ENCODE measurements around the gene KSR2.

Gene KSR2

GRCh38 chr12:117467588-117467987 lies 501.2 kb downstream of the KSR2 start:
- Histone ChIP-seq H4K8ac (ENCODE audit: low read depth, low read length) (no peak overlapping the region), H3K36me3 (ENCODE audit: control insufficient read depth in 1 of 2, insufficient read depth in 2 of 2, low read length in 2 of 2) (no peaks in the 10 kb centered on the region), H4K12ac (ENCODE audit: low read depth, low read length) (no peak overlapping the region), H3K4me2 (ENCODE audit: low read length) (no peak overlapping the region), H3K23ac (ENCODE audit: low read length) (no peak overlapping the region), H3K9me3 (ENCODE audit: insufficient read depth, low read depth, low read length) (no peaks in the 10 kb centered on the region), H3K27ac (ENCODE audit: low read depth, low read length) (no peak overlapping the region), H3K79me1 (ENCODE audit: low read length) (no peaks in the 10 kb centered on the region), H3K79me2 (ENCODE audit: control insufficient read depth, insufficient read depth, low read length, poor library complexity) (no peaks in the 10 kb centered on the region), H3K18ac (ENCODE audit: low read length) (no peak overlapping the region), H2BK120ac (ENCODE audit: insufficient read depth, low read length, poor library complexity) (no peak overlapping the region), H3K27me3 (ENCODE audit: insufficient read depth, low read length) (no peaks in the 10 kb centered on the region), H2AFZ (ENCODE audit: insufficient read depth, low read length, poor library complexity) (no peak overlapping the region), H3K4ac (ENCODE audit: low read depth, low read length) (no peak overlapping the region), H4K91ac (ENCODE audit: low read depth, low read length) (no peak overlapping the region), H2BK5ac (ENCODE audit: low read depth, low read length, poor library complexity) (no peak overlapping the region), H3K4me1 (ENCODE audit: control insufficient read depth in 1 of 2, insufficient read depth in 2 of 2, low read length in 2 of 2) (peaks cover 0 to 3% of the 10 kb centered on the region in 2 experiments), H3K14ac (ENCODE audit: low read length) (no peak overlapping the region), H3K9ac (ENCODE audit: low read length) (no peak overlapping the region), H2BK12ac (ENCODE audit: low read length) (no peak overlapping the region), H2AK5ac (ENCODE audit: low read length) (no peak overlapping the region), H3K4me3 (ENCODE audit: low read depth, low read length) (no peak overlapping the region)
- DNase-seq = no peak

GRCh38 chr12:117466677-117467362 lies 502.0 kb downstream of the KSR2 start:
- Histone ChIP-seq H3K18ac (ENCODE audit: low read length) (no peak overlapping the region), H2AFZ (ENCODE audit: insufficient read depth, low read length, poor library complexity) (no peak overlapping the region), H4K91ac (ENCODE audit: low read depth, low read length) (no peak overlapping the region), H2BK12ac (ENCODE audit: low read length) (no peak overlapping the region), H4K12ac (ENCODE audit: low read depth, low read length) (no peak overlapping the region), H3K4me1 (ENCODE audit: control insufficient read depth in 1 of 2, insufficient read depth in 2 of 2, low read length in 2 of 2) (peaks cover 0 to 3% of the 10 kb centered on the region in 2 experiments), H3K4me2 (ENCODE audit: low read length) (no peak overlapping the region), H3K14ac (ENCODE audit: low read length) (no peak overlapping the region), H3K79me2 (ENCODE audit: control insufficient read depth, insufficient read depth, low read length, poor library complexity) (no peaks in the 10 kb centered on the region), H2BK5ac (ENCODE audit: low read depth, low read length, poor library complexity) (no peak overlapping the region), H3K9me3 (ENCODE audit: insufficient read depth, low read depth, low read length) (no peaks in the 10 kb centered on the region), H3K27ac (ENCODE audit: low read depth, low read length) (no peak overlapping the region), H2BK120ac (ENCODE audit: insufficient read depth, low read length, poor library complexity) (no peak overlapping the region), H3K79me1 (ENCODE audit: low read length) (no peaks in the 10 kb centered on the region), H3K4ac (ENCODE audit: low read depth, low read length) (no peak overlapping the region), H3K27me3 (ENCODE audit: insufficient read depth, low read length) (no peaks in the 10 kb centered on the region), H3K4me3 (ENCODE audit: low read depth, low read length) (no peak overlapping the region), H3K36me3 (ENCODE audit: control insufficient read depth in 1 of 2, insufficient read depth in 2 of 2, low read length in 2 of 2) (no peaks in the 10 kb centered on the region), H3K9ac (ENCODE audit: low read length) (no peak overlapping the region), H2AK5ac (ENCODE audit: low read length) (no peak overlapping the region), H4K8ac (ENCODE audit: low read depth, low read length) (no peak overlapping the region), H3K23ac (ENCODE audit: low read length) (no peak overlapping the region)
- no peak for DNase-seq
- no CpG with 5 or more reads among the region's 20 CpGs for WGBS (ENCODE audit: extremely low coverage, insufficient coverage, insufficient read length)

DNA sequence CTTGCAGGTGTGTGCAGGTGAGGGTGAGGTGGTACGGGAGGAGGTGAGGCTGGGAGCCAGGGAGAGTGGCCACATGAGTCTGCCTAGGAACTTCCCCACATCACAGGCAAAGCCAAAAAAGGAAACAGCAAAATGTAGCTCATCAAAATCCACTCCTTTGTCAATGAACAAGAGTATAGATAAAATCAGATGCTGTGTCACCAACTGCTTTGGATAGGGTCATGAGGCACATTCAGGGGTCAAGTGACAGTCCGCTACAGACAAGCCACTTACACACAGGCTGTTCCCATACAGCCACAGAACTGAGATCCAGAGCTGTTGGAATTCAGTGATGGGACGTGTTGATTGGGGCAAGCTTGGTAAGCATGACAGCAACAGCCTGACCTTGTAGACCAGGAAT lies 507.1 kb downstream of the KSR2 start:
- Histone ChIP-seq H3K36me3 (ENCODE audit: control insufficient read depth in 1 of 2, insufficient read depth in 2 of 2, low read length in 2 of 2) (no peaks in the 10 kb centered on the region), H2BK12ac (ENCODE audit: low read length) (no peak overlapping the region), H3K79me1 (ENCODE audit: low read length) (no peaks in the 10 kb centered on the region), H3K23ac (ENCODE audit: low read length) (no peak overlapping the region), H2AFZ (ENCODE audit: insufficient read depth, low read length, poor library complexity) (no peak overlapping the region), H3K9me3 (ENCODE audit: insufficient read depth, low read depth, low read length) (no peaks in the 10 kb centered on the region), H3K27me3 (ENCODE audit: insufficient read depth, low read length) (no peaks in the 10 kb centered on the region), H2BK120ac (ENCODE audit: insufficient read depth, low read length, poor library complexity) (no peak overlapping the region), H4K8ac (ENCODE audit: low read depth, low read length) (no peak overlapping the region), H2AK5ac (ENCODE audit: low read length) (no peak overlapping the region), H3K14ac (ENCODE audit: low read length) (no peak overlapping the region), H3K27ac (ENCODE audit: low read depth, low read length) (no peak overlapping the region), H3K18ac (ENCODE audit: low read length) (no peak overlapping the region), H2BK5ac (ENCODE audit: low read depth, low read length, poor library complexity) (no peak overlapping the region), H3K4me2 (ENCODE audit: low read length) (no peak overlapping the region), H3K4me3 (ENCODE audit: low read depth, low read length) (no peak overlapping the region), H3K4me1 (ENCODE audit: control insufficient read depth in 1 of 2, insufficient read depth in 2 of 2, low read length in 2 of 2) (peaks cover 0 to 4% of the 10 kb centered on the region in 2 experiments), H4K12ac (ENCODE audit: low read depth, low read length) (no peak overlapping the region), H3K4ac (ENCODE audit: low read depth, low read length) (no peak overlapping the region), H3K79me2 (ENCODE audit: control insufficient read depth, insufficient read depth, low read length, poor library complexity) (no peaks in the 10 kb centered on the region), H3K9ac (ENCODE audit: low read length) (no peak overlapping the region), H4K91ac (ENCODE audit: low read depth, low read length) (no peak overlapping the region)
- WGBS (ENCODE audit: extremely low coverage, insufficient coverage, insufficient read length) = no CpG with 5 or more reads among the region's 3 CpGs
- no peak for DNase-seq

DNA sequence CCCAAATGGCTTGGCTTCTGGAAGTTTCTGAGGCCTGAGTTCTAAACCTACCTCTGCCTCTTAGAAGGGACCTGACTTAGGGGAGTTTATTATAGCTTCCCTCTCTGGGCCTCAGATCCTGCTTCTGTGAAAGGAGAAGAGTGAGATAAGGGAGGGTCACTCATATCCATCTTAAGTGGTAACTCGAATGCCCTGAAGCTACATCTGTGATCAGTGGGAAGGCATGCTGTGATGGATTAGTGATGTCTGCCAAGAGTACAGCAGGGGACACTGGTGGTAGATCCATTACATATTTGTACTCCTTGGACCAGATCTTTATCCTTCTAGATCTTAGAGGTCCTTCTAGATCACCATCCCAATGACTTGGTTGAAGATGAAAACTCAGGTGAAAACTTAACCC lies 509.6 kb downstream of the KSR2 start:
- peaks cover 0 to 4% of the 10 kb centered on the region in 2 experiments for H3K4me1 ChIP-seq (ENCODE audit: control insufficient read depth in 1 of 2, insufficient read depth in 2 of 2, low read length in 2 of 2)
- H4K12ac ChIP-seq (ENCODE audit: low read depth, low read length) = no peak overlapping the region
- H3K23ac ChIP-seq (ENCODE audit: low read length) = no peak overlapping the region
- H3K27me3 ChIP-seq (ENCODE audit: insufficient read depth, low read length) = no peaks in the 10 kb centered on the region
- no CpG with 5 or more reads among the region's 1 CpG for WGBS (ENCODE audit: extremely low coverage, insufficient coverage, insufficient read length)
- H2BK12ac ChIP-seq (ENCODE audit: low read length) = no peak overlapping the region
- H3K14ac ChIP-seq (ENCODE audit: low read length) = no peak overlapping the region
- H3K4me3 ChIP-seq (ENCODE audit: low read depth, low read length) = no peak overlapping the region
- no peak overlapping the region for H4K8ac ChIP-seq (ENCODE audit: low read depth, low read length)
- H3K18ac ChIP-seq (ENCODE audit: low read length) = no peak overlapping the region
- no peak overlapping the region for H2BK5ac ChIP-seq (ENCODE audit: low read depth, low read length, poor library complexity)
- H3K79me2 ChIP-seq (ENCODE audit: control insufficient read depth, insufficient read depth, low read length, poor library complexity) = no peaks in the 10 kb centered on the region
- H2AK5ac ChIP-seq (ENCODE audit: low read length) = no peak overlapping the region
- H3K9me3 ChIP-seq (ENCODE audit: insufficient read depth, low read depth, low read length) = no peaks in the 10 kb centered on the region
- H2BK120ac ChIP-seq (ENCODE audit: insufficient read depth, low read length, poor library complexity) = no peak overlapping the region
- H3K4me2 ChIP-seq (ENCODE audit: low read length) = no peak overlapping the region
- no peaks in the 10 kb centered on the region for H3K36me3 ChIP-seq (ENCODE audit: control insufficient read depth in 1 of 2, insufficient read depth in 2 of 2, low read length in 2 of 2)
- no peak overlapping the region for H3K4ac ChIP-seq (ENCODE audit: low read depth, low read length)
- no peak overlapping the region for H3K9ac ChIP-seq (ENCODE audit: low read length)
- H3K79me1 ChIP-seq (ENCODE audit: low read length) = no peaks in the 10 kb centered on the region
- H2AFZ ChIP-seq (ENCODE audit: insufficient read depth, low read length, poor library complexity) = no peak overlapping the region
- H4K91ac ChIP-seq (ENCODE audit: low read depth, low read length) = no peak overlapping the region
- no peak overlapping the region for H3K27ac ChIP-seq (ENCODE audit: low read depth, low read length)
- no peak for DNase-seq
